Measurements from ENCODE around the gene PPP2R3A. TPM values are rescaled to one million over a fixed set of nuclear protein-coding genes. Genes with fewer than 3 reads are reported as not detected.

PPP2R3A gene
- total and polyA plus RNA-seq, 9 of the 15 experiments (the other 6 are each of a cell fraction or from before 2014, with no cell fraction given): 0.10 to 0.50 (median 0.24) TPM

GRCh38 chr3:135995766-135996165, 30.2 kb downstream of the PPP2R3A start:
- FAIRE-seq (no peak), DNase-seq (ENCODE audit: extremely low read depth in 1 of 4, low spot score in 3 of 4) (no peak), ATAC-seq (no peak)
- no peak overlapping the region for H3K4me3 ChIP-seq
- ChIA-PET POLR2A (no interaction called here), CTCF (ENCODE audit: low intra/inter-chr PET ratio) (no interaction called here)
- no peaks in the 10 kb centered on the region for H3K9me3 ChIP-seq (replicated peaks; ENCODE audit: control insufficient read depth, insufficient read depth, low read depth, low read length)
- H3K27ac ChIP-seq (ENCODE audit: extremely low read depth, low read depth, low read length): no peak overlapping the region
- no peaks in the 10 kb centered on the region for H4K20me1 ChIP-seq (replicated peaks; ENCODE audit: control insufficient read depth, insufficient read depth, low read length)
- intact Hi-C loops (cut with micrococcal nuclease) (no loop called here), in situ Hi-C loops (cut with MboI) (no loop called here)
- H3K9ac ChIP-seq (ENCODE audit: insufficient read depth in 1 of 2, low read depth in 2 of 2, low read length in 2 of 2): no peak overlapping the region
- WGBS (ENCODE audit: insufficient coverage, low coverage, missing lambda C conversion rate): 2% methylated on average over 4 of the region's 4 CpGs
- no peaks in the 10 kb centered on the region for H3K79me2 ChIP-seq (ENCODE audit: control insufficient read depth, insufficient read depth, low read length)
- no peak overlapping the region for H2AFZ ChIP-seq (ENCODE audit: low read depth, low read length)
- no peaks in the 10 kb centered on the region for H3K36me3 ChIP-seq (ENCODE audit: control insufficient read depth, insufficient read depth, low read length)
- no peaks in the 10 kb centered on the region for H3K27me3 ChIP-seq (ENCODE audit: control insufficient read depth in 2 of 2, insufficient read depth in 2 of 2, low read length in 2 of 2)
- no peaks in the 10 kb centered on the region for H3K9me1 ChIP-seq (ENCODE audit: control insufficient read depth, insufficient read depth, low read length)
- H3K4me2 ChIP-seq (ENCODE audit: insufficient read depth, low read length): no peak overlapping the region
- no peaks in the 10 kb centered on the region; a peak in 2 of 5 replicates for H3K4me1 ChIP-seq (replicated peaks in 1 of 2; ENCODE audit: control insufficient read depth in 2 of 2, insufficient read depth in 2 of 2, low read length in 2 of 2)
- BruUV-seq (replicated peaks): no TSS peak
- TF ChIP-seq PTBP1 (IDR thresholded peaks at IDR 0.05; ENCODE audit: low read depth, low read length) (no peak), TCF7 (IDR thresholded peaks at IDR 0.05; ENCODE audit: borderline replicate concordance) (no peak), FOXJ2 (tag; IDR thresholded peaks at IDR 0.05) (no peak), TCF7L2 (IDR thresholded peaks at IDR 0.05; ENCODE audit: low read depth, low read length) (no peak), PYGO2 (tag; IDR thresholded peaks at IDR 0.05) (no peak), ZBTB2 (IDR thresholded peaks at IDR 0.05) (no peak), BMI1 (IDR thresholded peaks at IDR 0.05; ENCODE audit: low read length) (no peak), PATZ1 (CRISPR knock-in tag; IDR thresholded peaks at IDR 0.05; ENCODE audit: borderline replicate concordance) (no peak), ZBTB34 (CRISPR knock-in tag; IDR thresholded peaks at IDR 0.05) (no peak), ZNF57 (CRISPR knock-in tag; IDR thresholded peaks at IDR 0.05) (no peak)

Data from K562 (cell line).